A673 (cell line): ENCODE measurements around the gene PSMC4. TPM values are rescaled to one million over a fixed set of nuclear protein-coding genes. Genes with fewer than 3 reads are reported as not detected.

Source experiments
- BruUV-seq: library from RNA; stranded (reverse); fragments of 400-500 nt; replicated peaks from 2 replicates; lab custom pipeline; 2021; lab: Mats Ljungman, UMichigan
- CTCF ChIA-PET: fragments of 300-600 bp; sonication (Branson Sonifier 250); formaldehyde crosslinking; loops from one replicate; lab custom pipeline; 2022; ENCODE audit warnings: antibody characterized with exemption; lab: Charles Lee
- POLR2A ChIA-PET: fragments of 300-600 bp; sonication (Branson Sonifier 250); formaldehyde crosslinking; loops from one replicate; lab custom pipeline; 2022; ENCODE audit warnings: antibody characterized with exemption; ENCODE audit not compliant: low non-redundant PET; lab: Charles Lee
- DNase-seq: peaks from one replicate; pipeline ENCODE4 v3.0.0-alpha.2; 2015; ENCODE audit warnings: low spot score
- H3K27ac ChIP-seq: fragments of 200-600 bp; sonication (generic); 2 replicates; pipeline ENCODE4 v1.5.1; 2016; ENCODE audit warnings: mixed run types, low read depth, mild to moderate bottlenecking, mixed read lengths, antibody characterized with exemption, low read length; ENCODE audit not compliant: poor library complexity, severe bottlenecking
- H3K27me3 ChIP-seq: fragments of 200-600 bp; sonication (generic); replicated peaks from 2 replicates; pipeline ENCODE4 v1.6.1; 2017; ENCODE audit warnings: mixed run types, low read depth, mild to moderate bottlenecking, mixed read lengths, antibody characterized with exemption, low read length; ENCODE audit not compliant: insufficient read depth, poor library complexity
- H3K36me3 ChIP-seq: fragments of 200-600 bp; sonication (generic); 2 replicates; pipeline ENCODE4 v1.6.1; 2016; ENCODE audit warnings: mixed run types, mild to moderate bottlenecking, mixed read lengths, antibody characterized with exemption, low read length; ENCODE audit not compliant: insufficient read depth, poor library complexity, severe bottlenecking
- H3K4me1 ChIP-seq: fragments of 200-600 bp; sonication (generic); 2 replicates; pipeline ENCODE4 v1.6.1; 2017; ENCODE audit warnings: mixed run types, mild to moderate bottlenecking, mixed read lengths, antibody characterized with exemption, low read length; ENCODE audit not compliant: insufficient read depth, poor library complexity, severe bottlenecking
- H3K4me3 ChIP-seq: fragments of 200-600 bp; sonication (generic); 2 replicates; pipeline ENCODE4 v1.5.1; 2016; ENCODE audit warnings: low read depth, mixed run types, mild to moderate bottlenecking, mixed read lengths, low read length; ENCODE audit not compliant: poor library complexity, severe bottlenecking
- H3K9me3 ChIP-seq: fragments of 200-600 bp; sonication (generic); 2 replicates; pipeline ENCODE4 v1.6.1; 2016; ENCODE audit warnings: mixed run types, low read depth, mild to moderate bottlenecking, mixed read lengths, antibody characterized with exemption, low read length; ENCODE audit not compliant: poor library complexity, severe bottlenecking
- CTCF ChIP-seq: fragments of 300-800, 200-600 bp; sonication (generic); conservative IDR thresholded peaks from 2 replicates; pipeline ENCODE4 v1.5.1; 2017; ENCODE audit warnings: low read depth, mild to moderate bottlenecking, antibody characterized with exemption, low read length, moderate library complexity, mixed read lengths
- EZH2 ChIP-seq: fragments of 200-600 bp; sonication (generic); IDR thresholded peaks from 2 replicates; pipeline ENCODE4 v1.6.1; 2017; ENCODE audit warnings: borderline replicate concordance, low read depth, mild to moderate bottlenecking, mixed read lengths, antibody characterized with exemption, low read length; ENCODE audit not compliant: poor library complexity, severe bottlenecking
- intact Hi-C: fragments of 100-400 bp; cut with micrococcal nuclease; formaldehyde crosslinking; loops from one replicate; pipeline ENCODE4 v1.10.0; 2022; ENCODE audit not compliant: unreplicated experiment
- total RNA-seq: library from RNA; stranded (reverse); gene quantifications from 2 replicates; pipeline ENCODE4 v1.2.3, GENCODE V29; 2021

Gene PSMC4
- total RNA-seq, 1 experiment from 2014 or later: 291 TPM

- DNase-seq: no peak
- H3K9me3 ChIP-seq: no peaks in the 10 kb centered on the region
- no peak overlapping the region for H3K4me3 ChIP-seq
- BruUV-seq: no TSS peak
- H3K27me3 ChIP-seq: no peaks in the 10 kb centered on the region
- TF ChIP-seq EZH2 (no peak), CTCF (no peak)
- intact Hi-C loops: no loop called here
- POLR2A ChIA-PET: interaction anchor here (0.7 kb wide), 1 partner anchor 22 kb away, joined by 7 read pairs; no protein-coding TSS in a partner anchor
- no peak overlapping the region for H3K27ac ChIP-seq
- H3K36me3 ChIP-seq: peaks cover 13% of the 10 kb centered on the region
- CTCF ChIA-PET: no interaction called here
- peaks cover 53% of the 10 kb centered on the region for H3K4me1 ChIP-seq
Measured at GRCh38 chr19:39946532-39946931, 24.4 kb upstream of the PSMC4 start.

GRCh38 chr19:39949026-39949747 is 21.8 kb upstream of the PSMC4 start:
- BruUV-seq: no TSS peak
- Histone ChIP-seq H3K4me3 (no peak overlapping the region), H3K36me3 (peaks cover 13% of the 10 kb centered on the region), H3K27me3 (no peaks in the 10 kb centered on the region), H3K4me1 (peaks cover 53% of the 10 kb centered on the region), H3K27ac (no peak overlapping the region), H3K9me3 (no peaks in the 10 kb centered on the region)
- ChIA-PET POLR2A (no interaction called here), CTCF (no interaction called here)
- intact Hi-C loops: no loop called here
- TF ChIP-seq EZH2: no peak
- no peak for TF ChIP-seq CTCF
- DNase-seq: no peak

GRCh38 chr19:39951065-39951650 is 19.8 kb upstream of the PSMC4 start:
- Histone ChIP-seq H3K27ac (peak overlapping the region; percentile 92), H3K4me1 (peaks cover 51% of the 10 kb centered on the region), H3K27me3 (no peaks in the 10 kb centered on the region), H3K36me3 (peaks cover 13% of the 10 kb centered on the region), H3K4me3 (peak overlapping the region; percentile 23), H3K9me3 (no peaks in the 10 kb centered on the region)
- ChIA-PET CTCF (no interaction called here), POLR2A (interaction anchor here (0.5 kb wide), 1 partner anchor 9 kb away, joined by 6 read pairs; no protein-coding TSS in a partner anchor)
- intact Hi-C loops: no loop called here
- DNase-seq: no peak
- TF ChIP-seq CTCF: no peak
- no peak for TF ChIP-seq EZH2
- no TSS peak for BruUV-seq
